KOPT-K1 (cell line): Measurements from ENCODE around the gene AGAP1.

Source experiments
- H3K27ac ChIP-seq: fragments of 200-600 bp; sonication (generic); 2 replicates; pipeline ENCODE4 v1.5.1; 2016; ENCODE audit warnings: antibody characterized with exemption, mild to moderate bottlenecking, low read depth, low read length; ENCODE audit not compliant: poor library complexity, severe bottlenecking
- H3K36me3 ChIP-seq: fragments of 200-600 bp; sonication (generic); 2 replicates; pipeline ENCODE4 v1.5.1; 2017; ENCODE audit warnings: antibody characterized with exemption, mild to moderate bottlenecking, low read length, moderate library complexity; ENCODE audit not compliant: insufficient read depth
- H3K9me3 ChIP-seq: fragments of 200-600 bp; sonication (generic); 2 replicates; pipeline ENCODE4 v1.5.1; 2017; ENCODE audit warnings: antibody characterized with exemption, low read length, mild to moderate bottlenecking; ENCODE audit not compliant: insufficient read depth, poor library complexity, severe bottlenecking

AGAP1 gene

GRCh38 chr2:235630718-235631296 lies 137.0 kb downstream of the AGAP1 start:
- Histone ChIP-seq H3K9me3 (no peaks in the 10 kb centered on the region), H3K27ac (no peak overlapping the region), H3K36me3 (no peaks in the 10 kb centered on the region)

GRCh38 chr2:235634435-235635158 lies 140.8 kb downstream of the AGAP1 start:
- Histone ChIP-seq H3K36me3 (no peaks in the 10 kb centered on the region), H3K27ac (no peak overlapping the region), H3K9me3 (no peaks in the 10 kb centered on the region)

- Histone ChIP-seq H3K9me3 (no peaks in the 10 kb centered on the region), H3K36me3 (no peaks in the 10 kb centered on the region), H3K27ac (no peak overlapping the region)
Measured at GRCh38 chr2:235636546-235636945, 142.7 kb downstream of the AGAP1 start.

- Histone ChIP-seq H3K27ac (no peak overlapping the region), H3K9me3 (no peaks in the 10 kb centered on the region), H3K36me3 (no peaks in the 10 kb centered on the region)
Measured at GRCh38 chr2:235637896-235638295, 144.1 kb downstream of the AGAP1 start.

GRCh38 chr2:235638541-235639427 lies 144.9 kb downstream of the AGAP1 start:
- H3K9me3 ChIP-seq: no peaks in the 10 kb centered on the region
- H3K27ac ChIP-seq: no peak overlapping the region

GRCh38 chr2:235639428-235639773 lies 145.6 kb downstream of the AGAP1 start:
- no peak overlapping the region for H3K27ac ChIP-seq
- no peaks in the 10 kb centered on the region for H3K36me3 ChIP-seq
- no peaks in the 10 kb centered on the region for H3K9me3 ChIP-seq

More at GRCh38 chr2:235638541-235639427, 144.9 kb downstream of the AGAP1 start:
- no peaks in the 10 kb centered on the region for H3K36me3 ChIP-seq

GRCh38 chr2:235639885-235640284 lies 146.0 kb downstream of the AGAP1 start:
- Histone ChIP-seq H3K27ac (no peak overlapping the region), H3K36me3 (no peaks in the 10 kb centered on the region), H3K9me3 (no peaks in the 10 kb centered on the region)

- Histone ChIP-seq H3K9me3 (no peaks in the 10 kb centered on the region), H3K36me3 (no peaks in the 10 kb centered on the region), H3K27ac (no peak overlapping the region)
Measured at GRCh38 chr2:235640377-235640776, 146.5 kb downstream of the AGAP1 start.

- H3K9me3 ChIP-seq: no peaks in the 10 kb centered on the region
- no peak overlapping the region for H3K27ac ChIP-seq
- no peaks in the 10 kb centered on the region for H3K36me3 ChIP-seq
Measured at GRCh38 chr2:235640926-235641723, 147.3 kb downstream of the AGAP1 start.

- H3K36me3 ChIP-seq: no peaks in the 10 kb centered on the region
- H3K27ac ChIP-seq: no peak overlapping the region
- H3K9me3 ChIP-seq: no peaks in the 10 kb centered on the region
Measured at GRCh38 chr2:235641956-235642355, 148.1 kb downstream of the AGAP1 start.

- Histone ChIP-seq H3K9me3 (no peaks in the 10 kb centered on the region), H3K27ac (no peak overlapping the region), H3K36me3 (no peaks in the 10 kb centered on the region)
Measured at GRCh38 chr2:235642446-235643098, 148.7 kb downstream of the AGAP1 start.

- Histone ChIP-seq H3K36me3 (no peaks in the 10 kb centered on the region), H3K27ac (no peak overlapping the region), H3K9me3 (no peaks in the 10 kb centered on the region)
Measured at GRCh38 chr2:235643680-235644511, 150.1 kb downstream of the AGAP1 start.

- Histone ChIP-seq H3K27ac (no peak overlapping the region), H3K36me3 (no peaks in the 10 kb centered on the region), H3K9me3 (no peaks in the 10 kb centered on the region)
Measured at GRCh38 chr2:235647264-235647663, 153.4 kb downstream of the AGAP1 start.

GRCh38 chr2:235647877-235648276 lies 154.0 kb downstream of the AGAP1 start:
- no peak overlapping the region for H3K27ac ChIP-seq
- no peaks in the 10 kb centered on the region for H3K9me3 ChIP-seq
- no peaks in the 10 kb centered on the region for H3K36me3 ChIP-seq
